ENCODE data around the gene NUCB1.

Gene NUCB1

GRCh38 chr19:48858984-48859710, 41.0 kb upstream of the NUCB1 start:
- no peak for TF ChIP-seq CTCF (IDR thresholded peaks at IDR 0.05; ENCODE audit: poor library complexity, severe bottlenecking)
- no peak overlapping the region for H3K4me3 ChIP-seq (ENCODE audit: severe bottlenecking)
- ATAC-seq (ENCODE audit: low read depth): no peak
- H3K27ac ChIP-seq (ENCODE audit: poor library complexity, severe bottlenecking): no peak overlapping the region
- no peaks in the 10 kb centered on the region for H3K9me3 ChIP-seq (ENCODE audit: severe bottlenecking)
- no peak for DNase-seq (ENCODE audit: low spot score)
- no peaks in the 10 kb centered on the region for H3K36me3 ChIP-seq (ENCODE audit: low read depth)
- no peaks in the 10 kb centered on the region for H3K4me1 ChIP-seq (ENCODE audit: insufficient read depth, poor library complexity, severe bottlenecking)
- no peaks in the 10 kb centered on the region for H3K27me3 ChIP-seq (ENCODE audit: insufficient read depth, poor library complexity, severe bottlenecking)

- TF ChIP-seq CTCF (IDR thresholded peaks at IDR 0.05; ENCODE audit: poor library complexity, severe bottlenecking): no peak
- Histone ChIP-seq H3K27me3 (ENCODE audit: insufficient read depth, poor library complexity, severe bottlenecking) (no peaks in the 10 kb centered on the region), H3K36me3 (ENCODE audit: low read depth) (no peaks in the 10 kb centered on the region), H3K4me3 (ENCODE audit: severe bottlenecking) (no peak overlapping the region), H3K4me1 (ENCODE audit: insufficient read depth, poor library complexity, severe bottlenecking) (no peaks in the 10 kb centered on the region), H3K9me3 (ENCODE audit: severe bottlenecking) (no peaks in the 10 kb centered on the region), H3K27ac (ENCODE audit: poor library complexity, severe bottlenecking) (no peak overlapping the region)
- ATAC-seq (ENCODE audit: low read depth) (no peak), DNase-seq (ENCODE audit: low spot score) (no peak)
Measured at GRCh38 chr19:48859711-48860572, 40.2 kb upstream of the NUCB1 start.

- no peaks in the 10 kb centered on the region for H3K27me3 ChIP-seq (ENCODE audit: insufficient read depth, poor library complexity, severe bottlenecking)
- ATAC-seq (ENCODE audit: low read depth) (no peak), DNase-seq (ENCODE audit: low spot score) (no peak)
- no peak for TF ChIP-seq CTCF (IDR thresholded peaks at IDR 0.05; ENCODE audit: poor library complexity, severe bottlenecking)
- H3K27ac ChIP-seq (ENCODE audit: poor library complexity, severe bottlenecking): no peak overlapping the region
- H3K9me3 ChIP-seq (ENCODE audit: severe bottlenecking): no peaks in the 10 kb centered on the region
- no peak overlapping the region for H3K4me3 ChIP-seq (ENCODE audit: severe bottlenecking)
- no peaks in the 10 kb centered on the region for H3K4me1 ChIP-seq (ENCODE audit: insufficient read depth, poor library complexity, severe bottlenecking)
- H3K36me3 ChIP-seq (ENCODE audit: low read depth): no peaks in the 10 kb centered on the region
Measured at GRCh38 chr19:48861313-48861712, 38.8 kb upstream of the NUCB1 start.

GRCh38 chr19:48862827-48863226, 37.3 kb upstream of the NUCB1 start:
- no peak for ATAC-seq (ENCODE audit: low read depth)
- H3K4me1 ChIP-seq (ENCODE audit: insufficient read depth, poor library complexity, severe bottlenecking): no peaks in the 10 kb centered on the region
- no peak for TF ChIP-seq CTCF (IDR thresholded peaks at IDR 0.05; ENCODE audit: poor library complexity, severe bottlenecking)
- H3K4me3 ChIP-seq (ENCODE audit: severe bottlenecking): no peak overlapping the region
- no peaks in the 10 kb centered on the region for H3K36me3 ChIP-seq (ENCODE audit: low read depth)
- no peak overlapping the region for H3K27ac ChIP-seq (ENCODE audit: poor library complexity, severe bottlenecking)
- no peak for DNase-seq (ENCODE audit: low spot score)
- no peaks in the 10 kb centered on the region for H3K9me3 ChIP-seq (ENCODE audit: severe bottlenecking)
- no peaks in the 10 kb centered on the region for H3K27me3 ChIP-seq (ENCODE audit: insufficient read depth, poor library complexity, severe bottlenecking)

Data from RWPE2 (cell line).